HEK293 (cell line): ENCODE measurements around the gene NR2C2.

ENCODE experiments used
- CTCF ChIP-seq: fragments of 450-650 bp; formaldehyde crosslinking; IDR thresholded peaks from 2 replicates; pipeline ENCODE4 v1.5.1; 2016; ENCODE audit warnings: missing biosample characterization, missing genetic modification characterization
- SALL2 ChIP-seq: fragments of 450-650 bp; formaldehyde crosslinking; IDR thresholded peaks from 2 replicates; pipeline ENCODE4 v1.5.0; 2017; ENCODE audit warnings: missing biosample characterization, mild to moderate bottlenecking, missing genetic modification characterization, borderline replicate concordance
- SP2 ChIP-seq: fragments of 450-650 bp; formaldehyde crosslinking; IDR thresholded peaks from 2 replicates; pipeline ENCODE4 v1.5.1; 2016; ENCODE audit warnings: missing biosample characterization, missing genetic modification characterization
- ZBTB20 ChIP-seq: fragments of 450-650 bp; formaldehyde crosslinking; IDR thresholded peaks from 2 replicates; pipeline ENCODE4 v1.5.1; 2016; ENCODE audit warnings: missing biosample characterization, missing genetic modification characterization
- ZBTB21 ChIP-seq: fragments of 450-650 bp; formaldehyde crosslinking; IDR thresholded peaks from 2 replicates; pipeline ENCODE4 v1.5.1; 2017; ENCODE audit warnings: missing biosample characterization, missing genetic modification characterization
- ZBTB26 ChIP-seq: fragments of 450-650 bp; formaldehyde crosslinking; optimal IDR thresholded peaks from 2 replicates; pipeline ENCODE3; 2016; ENCODE audit warnings: missing biosample characterization, mild to moderate bottlenecking, missing genetic modification characterization
- ZFP3 ChIP-seq: fragments of 450-650 bp; formaldehyde crosslinking; IDR thresholded peaks from 2 replicates; pipeline ENCODE4 v1.5.1; 2016; ENCODE audit warnings: low read depth, missing biosample characterization, missing genetic modification characterization
- ZNF10 ChIP-seq: fragments of 450-650 bp; formaldehyde crosslinking; IDR thresholded peaks from 2 replicates; pipeline ENCODE4 v1.5.1; 2017; ENCODE audit warnings: missing biosample characterization, missing genetic modification characterization
- ZNF121 ChIP-seq: fragments of 450-650 bp; formaldehyde crosslinking; IDR thresholded peaks from 2 replicates; pipeline ENCODE4 v1.5.1; 2016; ENCODE audit warnings: missing biosample characterization, missing genetic modification characterization
- ZNF175 ChIP-seq: fragments of 450-650 bp; formaldehyde crosslinking; IDR thresholded peaks from 2 replicates; pipeline ENCODE4 v1.5.1; 2016; ENCODE audit warnings: missing biosample characterization, missing genetic modification characterization
- ZNF510 ChIP-seq: fragments of 450-650 bp; formaldehyde crosslinking; IDR thresholded peaks from 2 replicates; pipeline ENCODE4 v1.5.1; 2018; ENCODE audit warnings: mild to moderate bottlenecking, missing genetic modification characterization, missing biosample characterization; ENCODE audit not compliant: insufficient replicate concordance
- ZNF830 ChIP-seq: fragments of 450-650 bp; IDR thresholded peaks from 2 replicates; pipeline ENCODE4 v1.5.0; 2018; ENCODE audit warnings: missing biosample characterization, missing genetic modification characterization, low read depth, mild to moderate bottlenecking, moderate library complexity
- ZSCAN16 ChIP-seq: fragments of 450-650 bp; formaldehyde crosslinking; IDR thresholded peaks from 2 replicates; pipeline ENCODE4 v1.5.1; 2016; ENCODE audit warnings: missing biosample characterization, missing genetic modification characterization
- ZSCAN4 ChIP-seq: fragments of 450-650 bp; formaldehyde crosslinking; IDR thresholded peaks from 2 replicates; pipeline ENCODE4 v1.5.1; 2017; ENCODE audit warnings: missing biosample characterization, missing genetic modification characterization

GRCh38 chr3:14957153-14957552 is 9.8 kb downstream of the NR2C2 start:
- no peak for TF ChIP-seq ZBTB21 (tag by site-specific recombination)
- TF ChIP-seq CTCF (tag by site-specific recombination) = no peak
- TF ChIP-seq ZNF175 (tag by site-specific recombination) = no peak
- TF ChIP-seq ZSCAN16 (tag by site-specific recombination) = no peak
- TF ChIP-seq ZNF121 (tag by site-specific recombination) = no peak
- TF ChIP-seq ZNF510 = no peak
- TF ChIP-seq ZNF10 (tag by site-specific recombination) = no peak
- no peak for TF ChIP-seq SALL2 (tag by site-specific recombination)
- no peak for TF ChIP-seq ZNF830 (tag by site-specific recombination)
- TF ChIP-seq ZSCAN4 (tag by site-specific recombination) = no peak
- no peak for TF ChIP-seq SP2 (tag by site-specific recombination)
- no peak for TF ChIP-seq ZFP3 (tag by site-specific recombination)
- no peak for TF ChIP-seq ZBTB26 (tag by site-specific recombination)
- no peak for TF ChIP-seq ZBTB20
